HCT116 (cell line): Measurements from ENCODE around the gene DDO. TPM values are rescaled to one million over a fixed set of nuclear protein-coding genes. Genes with fewer than 3 reads are reported as not detected.

Experiments
- ATAC-seq: fragments of 200-7000 bp; cut with Tn5 transposase; 2 replicates; pipeline ENCODE4 v1.9.1; 2020; ENCODE audit warnings: mild to moderate bottlenecking, moderate library complexity
- BruUV-seq: library from RNA; stranded (reverse); fragments of 400-500 nt; replicated peaks from 2 replicates; lab custom pipeline; 2021; lab: Mats Ljungman, UMichigan
- CTCF ChIA-PET: fragments of 300-600 bp; sonication (Branson Sonifier 250); formaldehyde crosslinking; loops from one replicate; lab custom pipeline; 2021; ENCODE audit warnings: antibody characterized with exemption; lab: Charles Lee
- POLR2A ChIA-PET: fragments of 300-600, 350-600 bp; sonication (Branson Sonifier 250); formaldehyde crosslinking; loops from one replicate; lab custom pipeline; 2021; ENCODE audit warnings: antibody characterized with exemption; lab: Charles Lee
- RAD21 ChIA-PET, 2 experiments: fragments of 300-600 bp; sonication (Branson Sonifier 250); formaldehyde crosslinking; loops; one replicate each; lab custom pipeline; 2023; ENCODE audit warnings: low total read pairs in 2 of 2; ENCODE audit not compliant: uncharacterized antibody in 2 of 2, unreplicated experiment in 2 of 2, low non-redundant PET in 1 of 2; lab: Charles Lee
- DNase-seq: peaks from one replicate; pipeline ENCODE4 v3.0.0-alpha.2; 2010; ENCODE audit warnings: low read depth, low spot score
- H2AFZ ChIP-seq: fragments of 200-600 bp; shearing (Covaris generic), sonication (generic); 2 replicates; pipeline ENCODE4 v1.6.1; 2017; ENCODE audit warnings: low read depth, mixed run types, mixed read lengths, antibody characterized with exemption, low read length; ENCODE audit not compliant: poor library complexity, severe bottlenecking
- H3K27ac ChIP-seq: 2 replicates; pipeline ENCODE4 v1.5.1; 2012; ENCODE audit warnings: low read depth, low read length
- H3K27me3 ChIP-seq: fragments of 200-600 bp; sonication (generic); 2 replicates; pipeline ENCODE4 v1.6.1; 2016; ENCODE audit warnings: mixed run types, low read length, mixed read lengths; ENCODE audit not compliant: insufficient read depth
- H3K36me3 ChIP-seq, 2 experiments: fragments of 200-500 bp in 1 of 2; fragments of 200-600 bp in 1 of 2; sonication (Bioruptor generic) in 1 of 2; sonication (generic) in 1 of 2; 2 replicates each; pipeline versions ENCODE4 v1.5.1 to v1.6.1; 2014 to 2016; ENCODE audit warnings: low read length in 2 of 2, inconsistent platforms in 1 of 2, mixed read lengths in 1 of 2, mixed run types in 1 of 2; ENCODE audit not compliant: insufficient read depth in 2 of 2, control insufficient read depth in 1 of 2
- H3K4me1 ChIP-seq, 2 experiments: fragments of 200-600 bp in 1 of 2; sonication (generic) in 1 of 2; 2 replicates each; pipeline versions ENCODE4 v1.5.1 to v1.6.1; 2012 to 2017; ENCODE audit warnings: low read length in 2 of 2, inconsistent platforms in 1 of 2, mild to moderate bottlenecking in 1 of 2, mixed read lengths in 1 of 2, mixed run types in 1 of 2, moderate library complexity in 1 of 2; ENCODE audit not compliant: insufficient read depth in 2 of 2, control insufficient read depth in 1 of 2
- H3K4me2 ChIP-seq: fragments of 200-600 bp; sonication (generic); 2 replicates; pipeline ENCODE4 v1.6.1; 2017; ENCODE audit warnings: mixed run types, low read length, mixed read lengths
- H3K4me3 ChIP-seq, 2 experiments: fragments of 200-600 bp in 1 of 2; sonication (generic) in 1 of 2; replicated peaks in 1 of 2; 2 replicates each; pipeline ENCODE4 v1.5.1; 2011 to 2016; ENCODE audit warnings: low read length in 2 of 2, control low read depth in 1 of 2, low read depth in 1 of 2, mild to moderate bottlenecking in 1 of 2, mixed read lengths in 1 of 2, mixed run types in 1 of 2
- H3K79me2 ChIP-seq: fragments of 200-600 bp; sonication (generic); 2 replicates; pipeline ENCODE4 v1.6.1; 2017; ENCODE audit warnings: mild to moderate bottlenecking, mixed run types, low read length, moderate library complexity, mixed read lengths; ENCODE audit not compliant: insufficient read depth
- H3K9ac ChIP-seq: fragments of 200-600 bp; sonication (generic); 2 replicates; pipeline ENCODE4 v1.6.1; 2016; ENCODE audit warnings: low read length, mixed read lengths
- H3K9me2 ChIP-seq: fragments of 200-600 bp; sonication (generic), shearing (Covaris generic); 2 replicates; pipeline ENCODE4 v1.6.1; 2017; ENCODE audit warnings: mixed run types, mild to moderate bottlenecking, moderate library complexity; ENCODE audit not compliant: insufficient read depth
- H3K9me3 ChIP-seq, 2 experiments: fragments of 200-500 bp in 1 of 2; fragments of 200-600 bp in 1 of 2; sonication (Bioruptor generic) in 1 of 2; sonication (generic) in 1 of 2; 2 replicates each; pipeline ENCODE4 v1.6.1; 2014 to 2017; ENCODE audit warnings: low read length in 2 of 2, mixed read lengths in 2 of 2, inconsistent platforms in 1 of 2, low read depth in 1 of 2, mild to moderate bottlenecking in 1 of 2, mixed run types in 1 of 2, moderate library complexity in 1 of 2; ENCODE audit not compliant: control insufficient read depth in 1 of 2, insufficient read depth in 1 of 2
- H4K20me1 ChIP-seq: fragments of 200-600 bp; sonication (generic), shearing (Covaris generic); 2 replicates; pipeline ENCODE4 v1.6.1; 2017; ENCODE audit warnings: mixed run types, mild to moderate bottlenecking, moderate library complexity; ENCODE audit not compliant: insufficient read depth
- CBX3 ChIP-seq: IDR thresholded peaks from 2 replicates; pipeline ENCODE4 v1.6.1; 2012; ENCODE audit warnings: low read depth
- CEBPB ChIP-seq: IDR thresholded peaks from 2 replicates; pipeline ENCODE4 v1.6.1; 2012; ENCODE audit warnings: low read depth
- ELF1 ChIP-seq: IDR thresholded peaks from 2 replicates; pipeline ENCODE4 v1.6.1; 2012; ENCODE audit warnings: low read depth, borderline replicate concordance
- EZH2 ChIP-seq: fragments of 200-600 bp; sonication (generic); IDR thresholded peaks from 2 replicates; pipeline ENCODE4 v1.6.1; 2017; ENCODE audit warnings: antibody characterized with exemption, mixed run types
- FOSL1 ChIP-seq: IDR thresholded peaks from 2 replicates; pipeline ENCODE4 v1.6.1; 2012; ENCODE audit warnings: low read depth
- JUND ChIP-seq: IDR thresholded peaks from 2 replicates; pipeline ENCODE4 v1.6.1; 2012
- POLR2A ChIP-seq: IDR thresholded peaks from 2 replicates; pipeline ENCODE4 v1.7.0; 2011; ENCODE audit warnings: borderline replicate concordance; ENCODE audit not compliant: insufficient read depth, insufficient read length; ENCODE audit errors: extremely low read depth
- RAD21 ChIP-seq: IDR thresholded peaks from 2 replicates; pipeline ENCODE4 v1.6.1; 2012; ENCODE audit warnings: low read depth, mild to moderate bottlenecking
- SRF ChIP-seq: IDR thresholded peaks from 2 replicates; pipeline ENCODE4 v1.6.1; 2012; ENCODE audit warnings: low read depth
- ZFX ChIP-seq: fragments of 450-650 bp; IDR thresholded peaks from 2 replicates; pipeline ENCODE4 v1.6.1; 2017
- ZNF274 ChIP-seq: fragments of 200-500 bp; sonication (Bioruptor generic); IDR thresholded peaks from 2 replicates; pipeline ENCODE4 v1.6.1; 2014; ENCODE audit warnings: mild to moderate bottlenecking, low read depth, low read length, inconsistent platforms
- intact Hi-C: fragments of 100-400 bp; cut with micrococcal nuclease; formaldehyde crosslinking; loops from 2 replicates; pipeline ENCODE4 v1.10.0; 2022
- total RNA-seq: library from RNA; stranded (reverse); gene quantifications from one replicate; pipeline ENCODE4 v1.2.1, GENCODE V29; 2021; ENCODE audit not compliant: unreplicated experiment
- TF ChIP-seq, protein P1 (sequence below), 3 experiments: fragments of 200-600 bp in 1 of 3; sonication (generic) in 1 of 3; IDR thresholded peaks in 2 of 3; conservative IDR thresholded peaks in 1 of 3; 2 replicates each; pipeline ENCODE4 v1.5.1; 2012 to 2017; ENCODE audit warnings: low read depth in 2 of 3, low read length in 2 of 3, antibody characterized with exemption in 1 of 3, borderline replicate concordance in 1 of 3, control low read depth in 1 of 3, mild to moderate bottlenecking in 1 of 3, mixed read lengths in 1 of 3, mixed run types in 1 of 3, moderate library complexity in 1 of 3; ENCODE audit not compliant: insufficient read depth in 1 of 3
- TF ChIP-seq, protein P2 (sequence below): IDR thresholded peaks from 2 replicates; pipeline ENCODE4 v1.6.1; 2012; ENCODE audit warnings: low read depth
- TF ChIP-seq, protein P3 (sequence below): IDR thresholded peaks from 2 replicates; pipeline ENCODE4 v1.6.1; 2012

Gene DDO
- total RNA-seq, 1 experiment from 2014 or later = not detected

DNA sequence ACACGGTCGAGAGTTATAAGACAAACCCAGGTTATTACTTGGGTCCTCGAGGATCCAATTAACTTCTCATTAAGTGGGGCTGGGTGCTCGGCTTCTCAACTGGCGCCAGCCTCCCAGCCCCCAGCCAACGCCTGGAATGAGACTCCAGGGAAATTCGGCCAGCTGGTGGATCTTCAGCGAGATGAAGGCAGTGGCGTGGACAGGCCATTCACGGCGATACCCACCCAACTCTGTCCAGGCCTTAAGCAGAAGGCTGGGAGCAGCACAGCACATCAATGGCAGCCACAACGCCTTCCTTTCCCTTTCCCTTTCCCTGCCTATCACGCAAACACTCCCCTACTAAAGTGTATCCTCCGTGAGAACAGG is 58.1 kb downstream of the DDO start:
- H3K36me3 ChIP-seq = no peaks in the 10 kb centered on the region
- POLR2A ChIA-PET = no interaction called here
- no peaks in the 10 kb centered on the region for H3K27me3 ChIP-seq
- H3K4me3 ChIP-seq = no peak overlapping the region
- CTCF ChIA-PET = no interaction called here
- RAD21 ChIA-PET = no interaction called here
- TF ChIP-seq JUND = no peak
- TF ChIP-seq ZNF274 = no peak
- TF ChIP-seq, protein P1, sequence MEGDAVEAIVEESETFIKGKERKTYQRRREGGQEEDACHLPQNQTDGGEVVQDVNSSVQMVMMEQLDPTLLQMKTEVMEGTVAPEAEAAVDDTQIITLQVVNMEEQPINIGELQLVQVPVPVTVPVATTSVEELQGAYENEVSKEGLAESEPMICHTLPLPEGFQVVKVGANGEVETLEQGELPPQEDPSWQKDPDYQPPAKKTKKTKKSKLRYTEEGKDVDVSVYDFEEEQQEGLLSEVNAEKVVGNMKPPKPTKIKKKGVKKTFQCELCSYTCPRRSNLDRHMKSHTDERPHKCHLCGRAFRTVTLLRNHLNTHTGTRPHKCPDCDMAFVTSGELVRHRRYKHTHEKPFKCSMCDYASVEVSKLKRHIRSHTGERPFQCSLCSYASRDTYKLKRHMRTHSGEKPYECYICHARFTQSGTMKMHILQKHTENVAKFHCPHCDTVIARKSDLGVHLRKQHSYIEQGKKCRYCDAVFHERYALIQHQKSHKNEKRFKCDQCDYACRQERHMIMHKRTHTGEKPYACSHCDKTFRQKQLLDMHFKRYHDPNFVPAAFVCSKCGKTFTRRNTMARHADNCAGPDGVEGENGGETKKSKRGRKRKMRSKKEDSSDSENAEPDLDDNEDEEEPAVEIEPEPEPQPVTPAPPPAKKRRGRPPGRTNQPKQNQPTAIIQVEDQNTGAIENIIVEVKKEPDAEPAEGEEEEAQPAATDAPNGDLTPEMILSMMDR (IDR thresholded peaks at IDR 0.05 in 2 of 3, conservative IDR thresholded peaks at IDR 0.05 in 1 of 3; ENCODE audit: borderline replicate concordance in 1 of 3, insufficient read depth in 1 of 3, low read depth in 2 of 3, low read length in 2 of 3) = no peak
- TF ChIP-seq SRF = no peak
- TF ChIP-seq, protein P2, sequence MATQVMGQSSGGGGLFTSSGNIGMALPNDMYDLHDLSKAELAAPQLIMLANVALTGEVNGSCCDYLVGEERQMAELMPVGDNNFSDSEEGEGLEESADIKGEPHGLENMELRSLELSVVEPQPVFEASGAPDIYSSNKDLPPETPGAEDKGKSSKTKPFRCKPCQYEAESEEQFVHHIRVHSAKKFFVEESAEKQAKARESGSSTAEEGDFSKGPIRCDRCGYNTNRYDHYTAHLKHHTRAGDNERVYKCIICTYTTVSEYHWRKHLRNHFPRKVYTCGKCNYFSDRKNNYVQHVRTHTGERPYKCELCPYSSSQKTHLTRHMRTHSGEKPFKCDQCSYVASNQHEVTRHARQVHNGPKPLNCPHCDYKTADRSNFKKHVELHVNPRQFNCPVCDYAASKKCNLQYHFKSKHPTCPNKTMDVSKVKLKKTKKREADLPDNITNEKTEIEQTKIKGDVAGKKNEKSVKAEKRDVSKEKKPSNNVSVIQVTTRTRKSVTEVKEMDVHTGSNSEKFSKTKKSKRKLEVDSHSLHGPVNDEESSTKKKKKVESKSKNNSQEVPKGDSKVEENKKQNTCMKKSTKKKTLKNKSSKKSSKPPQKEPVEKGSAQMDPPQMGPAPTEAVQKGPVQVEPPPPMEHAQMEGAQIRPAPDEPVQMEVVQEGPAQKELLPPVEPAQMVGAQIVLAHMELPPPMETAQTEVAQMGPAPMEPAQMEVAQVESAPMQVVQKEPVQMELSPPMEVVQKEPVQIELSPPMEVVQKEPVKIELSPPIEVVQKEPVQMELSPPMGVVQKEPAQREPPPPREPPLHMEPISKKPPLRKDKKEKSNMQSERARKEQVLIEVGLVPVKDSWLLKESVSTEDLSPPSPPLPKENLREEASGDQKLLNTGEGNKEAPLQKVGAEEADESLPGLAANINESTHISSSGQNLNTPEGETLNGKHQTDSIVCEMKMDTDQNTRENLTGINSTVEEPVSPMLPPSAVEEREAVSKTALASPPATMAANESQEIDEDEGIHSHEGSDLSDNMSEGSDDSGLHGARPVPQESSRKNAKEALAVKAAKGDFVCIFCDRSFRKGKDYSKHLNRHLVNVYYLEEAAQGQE = no peak
- TF ChIP-seq FOSL1 = no peak
- TF ChIP-seq CEBPB = no peak
- TF ChIP-seq ZFX = no peak
- TF ChIP-seq ELF1 = no peak
- TF ChIP-seq, protein P3, sequence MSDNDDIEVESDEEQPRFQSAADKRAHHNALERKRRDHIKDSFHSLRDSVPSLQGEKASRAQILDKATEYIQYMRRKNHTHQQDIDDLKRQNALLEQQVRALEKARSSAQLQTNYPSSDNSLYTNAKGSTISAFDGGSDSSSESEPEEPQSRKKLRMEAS = no peak
- no peak for TF ChIP-seq EZH2
- TF ChIP-seq RAD21 = no peak
- TF ChIP-seq POLR2A = no peak
- TF ChIP-seq CBX3 = no peak
- BruUV-seq = no TSS peak
- intact Hi-C loops = no loop called here
- no peak for DNase-seq
- no peak overlapping the region for H3K9ac ChIP-seq
- H2AFZ ChIP-seq = no peak overlapping the region
- H3K9me3 ChIP-seq = no peaks in the 10 kb centered on the region
- H3K9me2 ChIP-seq = no peaks in the 10 kb centered on the region
- no peak for ATAC-seq
- no peak overlapping the region for H3K4me2 ChIP-seq
- no peaks in the 10 kb centered on the region for H3K4me1 ChIP-seq
- H3K79me2 ChIP-seq = no peaks in the 10 kb centered on the region
- H4K20me1 ChIP-seq = no peaks in the 10 kb centered on the region
- no peak overlapping the region for H3K27ac ChIP-seq
